Activated CD4-positive, alpha-beta T cell treated with anti-CD3 and anti-CD28 coated beads, Interleukin-2, Interleukin-4, amounts not matched to agents 100 ng/mL and 50 ng/mL, durations not matched to agents 16 hours and 8 hours (primary cell): Measurements from ENCODE around the gene AKAP6.
"Not testable (repeated sequence)": the region's sequence is repeated elsewhere in the genome, so short reads cannot be mapped to it uniquely, and the experiment has no call there.

ENCODE experiments used
- DNase-seq: peaks from one replicate; pipeline ENCODE4 v3.0.0-alpha.2; 2020; ENCODE audit warnings: low spot score

AKAP6 gene

GRCh38 chr14:32761381-32761968 lies 432.4 kb downstream of the AKAP6 start:
- no peak for DNase-seq

- DNase-seq = no peak
Observed at GRCh38 chr14:32762886-32763285, 433.8 kb downstream of the AKAP6 start.

GRCh38 chr14:32763673-32764072 lies 434.6 kb downstream of the AKAP6 start:
- no peak for DNase-seq

- DNase-seq = no peak
Observed at GRCh38 chr14:32764131-32764530, 435.0 kb downstream of the AKAP6 start.

- no peak for DNase-seq
Observed at GRCh38 chr14:32770422-32770821, 441.3 kb downstream of the AKAP6 start.

DNA sequence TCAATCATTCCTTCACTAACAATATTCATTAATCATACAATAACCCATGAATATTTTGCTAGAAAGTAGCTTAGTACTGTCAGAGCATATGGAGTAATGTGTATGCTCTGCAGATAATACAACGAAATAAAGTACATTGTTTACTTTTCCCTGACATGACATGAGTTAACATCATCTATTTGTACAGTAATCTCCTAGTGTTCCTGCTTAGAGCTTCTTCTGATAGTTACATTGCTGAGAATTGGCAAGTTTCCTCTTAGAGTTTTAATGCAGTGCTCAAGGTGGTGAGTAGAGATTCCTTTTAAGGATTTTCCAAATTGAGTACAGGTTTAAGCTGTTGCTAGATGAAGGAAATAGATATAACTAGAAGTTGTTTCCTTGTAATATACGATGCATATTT lies 445.1 kb downstream of the AKAP6 start:
- no peak for DNase-seq

DNA sequence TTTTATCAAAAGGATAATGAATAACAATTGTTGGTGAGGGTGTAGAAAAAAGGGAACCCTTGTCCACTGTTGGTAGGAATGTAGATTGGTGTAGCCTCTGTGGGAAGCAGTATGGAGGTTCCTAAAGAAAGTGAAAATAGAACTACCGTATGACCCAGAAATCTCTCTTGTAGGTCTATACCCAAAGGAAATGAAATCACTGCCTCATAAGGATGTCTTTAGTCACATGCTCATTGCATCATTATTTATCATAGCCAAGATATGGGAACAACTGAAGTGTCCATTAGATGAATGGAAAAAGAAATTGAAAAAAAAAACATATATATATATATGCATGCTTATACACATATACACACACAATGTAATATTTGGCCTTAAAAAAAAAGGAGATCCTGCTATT lies 450.7 kb downstream of the AKAP6 start:
- DNase-seq = no peak

DNA sequence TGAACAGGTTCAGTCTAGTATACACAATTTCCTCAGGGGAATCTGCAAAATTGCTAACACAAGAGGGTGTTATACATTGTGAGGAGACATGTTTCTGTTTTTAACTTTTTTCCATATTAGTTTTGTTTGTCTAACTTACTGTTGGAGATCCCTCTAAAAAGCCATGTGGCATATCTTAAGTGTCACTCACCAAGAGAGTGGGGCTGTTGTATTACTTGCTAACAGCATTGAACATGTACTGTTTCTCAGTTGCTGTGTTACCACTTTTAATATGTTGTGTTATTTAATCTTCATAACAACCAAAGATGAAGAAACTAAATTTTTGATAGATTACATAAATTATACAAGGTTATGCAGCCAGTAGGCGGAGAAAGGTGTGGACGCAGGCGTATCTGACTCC lies 455.3 kb downstream of the AKAP6 start:
- DNase-seq = no peak

GRCh38 chr14:32785585-32785984 lies 456.5 kb downstream of the AKAP6 start:
- DNase-seq = no peak

DNA sequence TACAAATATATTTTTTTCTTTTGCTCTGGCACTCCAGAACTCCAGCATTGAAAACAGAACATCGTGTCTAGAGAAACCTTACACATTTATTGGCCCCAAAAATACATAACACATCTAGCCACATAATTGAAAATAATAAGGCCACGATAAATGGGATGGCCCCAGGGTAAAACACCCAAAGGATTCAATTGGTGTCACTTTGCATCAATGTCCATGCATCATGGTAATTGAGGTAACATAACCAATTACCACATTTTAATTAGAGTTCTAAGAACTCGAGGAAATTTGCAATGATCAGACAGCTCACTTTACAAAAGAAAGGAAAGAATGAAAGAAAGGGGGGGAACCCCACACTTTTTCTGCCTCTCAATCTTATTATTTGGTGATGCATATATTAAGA lies 457.8 kb downstream of the AKAP6 start:
- no peak for DNase-seq

DNA sequence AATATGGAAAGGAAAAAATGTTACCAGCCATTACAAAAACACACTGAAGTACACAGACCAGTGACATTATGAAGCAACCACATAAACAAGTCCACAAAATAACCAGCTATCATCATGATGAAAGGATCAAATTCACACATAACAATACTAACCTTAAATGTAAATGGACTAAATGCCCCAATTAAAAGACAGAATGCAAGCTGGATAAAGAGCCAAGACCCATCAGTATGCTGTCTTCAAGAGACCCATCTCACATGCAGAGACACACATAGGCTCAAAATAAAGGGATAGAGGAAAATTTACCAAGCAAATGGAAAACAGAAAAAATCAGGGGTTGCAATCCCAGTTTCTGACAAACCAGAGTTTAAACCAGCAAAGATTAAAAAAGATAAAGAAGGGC lies 463.9 kb downstream of the AKAP6 start:
- not testable (repeated sequence) for DNase-seq

DNA sequence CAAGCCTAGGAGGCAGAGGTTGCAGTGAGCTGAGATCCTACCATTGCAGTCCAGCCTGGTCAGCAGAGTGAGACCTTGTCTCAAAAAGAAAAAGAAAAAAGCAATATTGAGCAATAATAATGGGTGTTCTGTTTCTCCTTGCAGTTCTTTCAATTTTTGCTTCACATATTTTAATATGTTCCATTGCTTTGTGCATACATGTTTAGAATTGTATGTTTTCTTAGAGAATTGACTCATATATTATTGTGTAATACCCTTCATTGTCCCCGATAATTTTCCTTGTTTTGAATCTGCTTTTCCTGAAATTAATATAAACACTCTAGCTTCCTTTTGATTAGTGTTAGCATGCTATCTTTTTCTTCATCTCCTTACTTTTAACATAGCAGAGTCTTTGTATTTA lies 471.2 kb downstream of the AKAP6 start:
- no peak for DNase-seq

- DNase-seq = no peak
Observed at GRCh38 chr14:32802295-32802694, 473.2 kb downstream of the AKAP6 start.

GRCh38 chr14:32805979-32806378 lies 476.9 kb downstream of the AKAP6 start:
- DNase-seq = no peak

DNA sequence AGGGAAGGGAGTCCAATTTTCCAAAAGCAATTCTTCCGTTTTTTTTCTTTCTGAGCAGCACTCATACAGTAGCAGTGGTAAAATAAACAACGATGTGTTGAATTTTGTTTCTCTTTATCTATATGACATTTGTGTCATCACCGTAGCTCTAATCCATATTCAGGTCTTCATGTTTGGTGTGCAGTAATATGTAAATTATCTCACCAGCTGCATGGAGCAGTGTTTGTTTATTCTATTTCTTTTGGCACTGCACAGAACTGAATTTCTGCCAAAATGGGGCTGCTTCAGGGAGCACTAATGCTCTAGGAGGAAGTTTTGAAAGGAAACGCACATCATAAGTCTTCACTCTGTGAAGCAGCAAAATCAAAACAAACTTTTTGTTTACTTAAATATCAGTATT lies 479.5 kb downstream of the AKAP6 start:
- DNase-seq = no peak

GRCh38 chr14:32809255-32809654 lies 480.2 kb downstream of the AKAP6 start:
- DNase-seq = no peak

- DNase-seq = no peak
Observed at GRCh38 chr14:32813401-32813800, 484.3 kb downstream of the AKAP6 start.

DNA sequence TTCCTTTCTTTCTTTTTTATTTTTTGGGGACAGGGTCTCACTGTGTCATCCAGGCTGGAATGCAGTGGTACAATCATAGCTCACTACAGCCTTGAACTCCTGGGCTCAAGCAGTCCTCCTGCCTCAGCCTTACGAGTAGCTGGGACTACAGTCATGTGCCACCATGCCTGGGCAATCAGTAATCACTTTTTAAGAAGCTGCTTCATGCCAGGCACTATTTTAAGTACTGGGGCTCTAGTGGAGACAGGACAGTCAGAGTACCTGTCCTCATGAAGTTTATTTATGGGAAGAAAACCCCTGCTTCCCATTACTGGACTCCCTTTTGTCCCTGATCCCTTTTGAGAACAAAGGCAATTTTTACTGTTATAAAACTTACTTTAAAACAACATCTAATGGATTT lies 485.6 kb downstream of the AKAP6 start:
- DNase-seq = no peak

DNA sequence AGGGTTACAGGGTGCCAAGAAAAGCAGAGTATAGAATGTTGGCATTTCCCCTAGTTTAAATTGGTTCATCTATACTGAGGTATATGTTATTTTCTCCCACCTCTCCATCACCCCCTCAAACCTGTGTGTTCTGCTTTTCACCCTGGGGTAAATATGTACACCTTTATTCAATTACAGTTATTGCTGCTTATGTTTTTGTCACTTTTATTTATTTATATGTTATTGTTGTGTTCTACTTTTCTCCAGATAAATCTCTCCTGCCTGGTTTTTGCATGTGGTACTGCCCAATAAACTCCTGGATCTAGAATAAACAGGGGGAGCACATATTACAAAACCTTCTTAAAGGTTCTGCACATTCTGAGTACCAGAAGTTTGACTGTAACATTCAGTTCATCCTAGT lies 487.5 kb downstream of the AKAP6 start:
- no peak for DNase-seq

DNA sequence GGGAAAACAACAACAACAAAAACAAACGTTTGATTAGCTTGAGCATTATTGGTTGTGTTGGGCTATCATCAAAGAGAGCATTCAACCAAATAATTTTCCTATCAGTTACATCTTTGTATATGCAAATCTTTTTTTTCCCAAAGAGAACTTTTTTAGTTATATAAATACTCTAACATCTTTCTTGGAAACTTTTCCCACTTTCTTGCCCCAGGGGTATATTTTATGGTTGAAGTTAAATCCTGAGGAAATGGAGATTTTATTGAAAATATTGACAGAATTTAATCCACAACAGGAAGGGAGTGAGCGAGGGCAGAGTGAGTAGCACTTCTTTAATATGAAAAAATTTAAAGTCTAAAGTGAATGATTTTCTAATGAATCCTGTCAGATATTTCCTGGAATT lies 488.7 kb downstream of the AKAP6 start:
- DNase-seq = no peak

DNA sequence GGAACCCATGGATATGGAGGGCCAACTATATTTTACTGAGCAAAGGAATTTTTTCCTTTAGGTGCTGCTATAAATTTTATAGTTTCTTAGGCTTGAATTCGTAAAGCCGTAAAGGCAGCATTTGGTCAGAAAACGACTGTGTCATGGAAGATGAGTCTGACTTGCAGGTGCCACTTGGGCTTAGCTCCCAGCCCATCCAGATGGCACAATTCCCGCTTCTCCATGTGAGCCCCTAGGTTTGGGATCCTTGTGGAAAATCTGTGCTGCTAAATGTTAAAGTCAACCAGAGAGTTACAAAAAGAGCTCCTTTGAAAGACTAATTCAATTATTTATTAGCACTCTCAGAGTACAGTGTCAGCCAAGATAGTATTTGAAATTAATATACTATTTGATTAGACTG lies 489.5 kb downstream of the AKAP6 start:
- DNase-seq = no peak

DNA sequence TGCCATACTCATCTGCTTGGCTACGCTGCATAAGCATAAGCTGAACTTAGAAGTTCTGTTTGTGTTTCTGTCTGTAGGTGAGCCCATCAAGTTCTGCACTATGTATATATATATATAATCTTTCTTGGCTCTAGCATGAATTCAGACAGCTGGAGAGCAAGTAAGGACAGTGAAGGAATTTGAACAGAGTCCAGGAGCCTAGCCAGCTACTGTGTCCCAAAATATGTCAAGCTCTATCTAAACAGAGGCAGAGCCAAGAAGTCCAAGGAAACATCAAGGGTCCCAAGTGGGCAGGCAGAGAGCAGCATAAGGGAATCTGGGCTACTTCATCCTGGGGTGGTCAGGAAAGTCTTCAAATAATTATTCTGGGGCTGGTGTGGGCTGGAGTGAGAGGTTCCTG lies 491.1 kb downstream of the AKAP6 start:
- DNase-seq = no peak

- no peak for DNase-seq
Observed at GRCh38 chr14:32820682-32821081, 491.6 kb downstream of the AKAP6 start.

DNA sequence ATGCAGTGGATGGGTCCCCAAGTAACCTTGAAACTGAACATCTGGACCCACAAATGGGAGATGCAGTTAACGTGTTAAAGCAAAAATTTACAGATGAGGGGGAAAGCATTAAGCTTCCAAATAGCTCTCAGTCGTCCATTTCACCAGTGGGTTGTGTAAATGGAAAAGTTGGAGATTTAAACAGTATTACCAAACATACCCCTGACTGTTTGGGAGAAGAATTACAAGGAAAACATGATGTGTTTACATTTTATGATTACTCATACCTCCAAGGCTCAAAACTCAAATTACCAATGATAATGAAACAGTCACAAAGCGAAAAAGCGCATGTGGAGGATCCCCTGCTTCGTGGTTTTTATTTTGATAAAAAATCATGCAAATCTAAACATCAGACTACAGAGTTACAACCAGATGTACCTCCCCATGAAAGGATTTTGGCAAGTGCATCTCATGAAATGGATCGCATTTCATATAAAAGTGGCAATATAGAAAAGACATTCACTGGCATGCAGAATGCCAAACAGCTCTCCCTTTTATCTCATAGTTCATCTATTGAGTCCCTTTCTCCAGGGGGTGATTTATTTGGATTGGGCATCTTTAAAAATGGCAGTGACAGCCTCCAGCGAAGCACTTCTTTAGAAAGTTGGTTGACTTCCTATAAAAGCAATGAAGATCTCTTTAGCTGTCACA lies 493.0 kb downstream of the AKAP6 start:
- DNase-seq = no peak
